K562 (cell line): Measurements from ENCODE around the gene AIG1. TPM values are rescaled to one million over a fixed set of nuclear protein-coding genes. Genes with fewer than 3 reads are reported as not detected.

ENCODE experiments used
- ATAC-seq: fragments of 200-7000 bp; cut with Tn5 transposase; 3 replicates; pipeline ENCODE4 v1.9.1; 2020; ENCODE audit warnings: moderate library complexity
- BruUV-seq: library from RNA; stranded (reverse); fragments of 400-500 nt; replicated peaks from 2 replicates; lab custom pipeline; 2021; lab: Mats Ljungman, UMichigan
- CTCF ChIA-PET: fragments of 300-600 bp; formaldehyde crosslinking; extraction: SDS; loops from one replicate; lab custom pipeline; 2021; ENCODE audit warnings: low intra/inter-chr PET ratio; lab: Yijun Ruan, JAX
- POLR2A ChIA-PET: fragments of 300-600, 350-650 bp; sonication (Branson Sonifier 250); formaldehyde crosslinking; extraction: SDS; loops from one replicate; lab custom pipeline; 2021; ENCODE audit warnings: antibody characterized with exemption, inconsistent platforms; lab: Yijun Ruan, JAX
- DNase-seq, 4 experiments: peaks; one replicate each; pipeline versions ENCODE4 v3.0.0 to v3.0.0-alpha.2; 2011 to 2018; ENCODE audit warnings: low spot score in 3 of 4, mixed read lengths in 3 of 4; ENCODE audit errors: extremely low read depth in 1 of 4
- FAIRE-seq: peaks from 2 replicates; lab custom pipeline; 2011; peaks lifted over from hg19 to GRCh38; lab: Jason Lieb, UNC
- H2AFZ ChIP-seq: 2 replicates; pipeline ENCODE4 v1.6.0; 2011; ENCODE audit warnings: low read depth, low read length, control low read depth, inconsistent platforms
- H3K27ac ChIP-seq: fragments of 200-600 bp; 3 replicates; pipeline ENCODE4 v1.8.0; 2011; ENCODE audit warnings: low read depth, mild to moderate bottlenecking, control low read depth, inconsistent platforms, low read length, moderate library complexity, mixed read lengths; ENCODE audit errors: extremely low read depth
- H3K27me3 ChIP-seq, 2 experiments: fragments of 300-600 bp in 1 of 2; 2 replicates in 1 of 2; 3 replicates in 1 of 2; pipeline versions ENCODE4 v1.6.0 to v1.8.0; 2011; ENCODE audit warnings: inconsistent platforms in 2 of 2, low read length in 2 of 2, mild to moderate bottlenecking in 1 of 2, mixed read lengths in 1 of 2, moderate library complexity in 1 of 2; ENCODE audit not compliant: control insufficient read depth in 2 of 2, insufficient read depth in 2 of 2
- H3K36me3 ChIP-seq: fragments of 300-600 bp; 3 replicates; pipeline ENCODE4 v1.8.0; 2011; ENCODE audit warnings: mild to moderate bottlenecking, low read length, inconsistent platforms; ENCODE audit not compliant: control insufficient read depth, insufficient read depth
- H3K4me1 ChIP-seq, 2 experiments: fragments of 200-600 bp in 1 of 2; replicated peaks in 1 of 2; 2 replicates in 1 of 2; 3 replicates in 1 of 2; pipeline versions ENCODE4 v1.5.1 to v1.8.0; 2011; ENCODE audit warnings: inconsistent platforms in 2 of 2, low read length in 2 of 2, mild to moderate bottlenecking in 1 of 2, mixed read lengths in 1 of 2, moderate library complexity in 1 of 2; ENCODE audit not compliant: control insufficient read depth in 2 of 2, insufficient read depth in 2 of 2
- H3K4me2 ChIP-seq: 2 replicates; pipeline ENCODE4 v1.6.1; 2011; ENCODE audit warnings: low read length, control low read depth, inconsistent platforms, mixed read lengths; ENCODE audit not compliant: insufficient read depth
- H3K4me3 ChIP-seq: fragments of 200-600 bp; sonication (generic), shearing (Covaris generic); 2 replicates; pipeline ENCODE4 v1.5.1; 2016; ENCODE audit warnings: control low read depth, inconsistent platforms
- H3K79me2 ChIP-seq: fragments of 200-600 bp; 3 replicates; pipeline ENCODE4 v1.8.0; 2011; ENCODE audit warnings: low read length, inconsistent platforms; ENCODE audit not compliant: control insufficient read depth, insufficient read depth
- H3K9ac ChIP-seq, 2 experiments: 2 replicates each; pipeline versions ENCODE4 v1.6.0 to v1.6.1; 2011; ENCODE audit warnings: low read depth in 2 of 2, low read length in 2 of 2, control low read depth in 1 of 2, inconsistent platforms in 1 of 2, mild to moderate bottlenecking in 1 of 2, mixed read lengths in 1 of 2; ENCODE audit not compliant: insufficient read depth in 1 of 2
- H3K9me1 ChIP-seq: one replicate; pipeline ENCODE4 v1.6.0; 2011; ENCODE audit warnings: inconsistent platforms, mild to moderate bottlenecking, low read length, moderate library complexity; ENCODE audit not compliant: control insufficient read depth, insufficient read depth
- H3K9me3 ChIP-seq: replicated peaks from 2 replicates; pipeline ENCODE4 v1.5.1; 2011; ENCODE audit warnings: low read depth, low read length, inconsistent platforms; ENCODE audit not compliant: control insufficient read depth, insufficient read depth
- H4K20me1 ChIP-seq: replicated peaks from 2 replicates; pipeline ENCODE4 v1.6.1; 2011; ENCODE audit warnings: low read length, inconsistent platforms, mixed read lengths; ENCODE audit not compliant: control insufficient read depth, insufficient read depth
- E2F1 ChIP-seq: sonication (generic); formaldehyde crosslinking; IDR thresholded peaks from 2 replicates; pipeline ENCODE4 v1.8.1; 2023; ENCODE audit warnings: mild to moderate bottlenecking, missing genetic modification reagents, moderate library complexity
- HOMEZ ChIP-seq: fragments of 250-450 bp; sonication (Bioruptor Pico); IDR thresholded peaks from 2 replicates; pipeline ENCODE4 v1.4.0; 2020; ENCODE audit warnings: mild to moderate bottlenecking, moderate library complexity
- PBX2 ChIP-seq, 2 experiments: IDR thresholded peaks in 1 of 2; conservative IDR thresholded peaks in 1 of 2; 2 replicates each; pipeline ENCODE4 v1.6.1; 2016; ENCODE audit warnings: low read depth in 2 of 2, mild to moderate bottlenecking in 1 of 2, missing compliant biosample characterization in 1 of 2, missing genetic modification characterization in 1 of 2, moderate library complexity in 1 of 2
- POLR3G ChIP-seq: IDR thresholded peaks from 2 replicates; pipeline ENCODE4 v1.6.1; 2011; ENCODE audit not compliant: insufficient read length, insufficient replicate concordance; ENCODE audit errors: extremely low read depth
- PTTG1 ChIP-seq: fragments of 450-650 bp; IDR thresholded peaks from 2 replicates; pipeline ENCODE4 v1.6.1; 2016; ENCODE audit warnings: low read depth, mild to moderate bottlenecking, missing genetic modification characterization, missing compliant biosample characterization
- RBM14 ChIP-seq: fragments of 200-400 bp; formaldehyde crosslinking; IDR thresholded peaks from 2 replicates; pipeline ENCODE4 v1.6.1; 2018; ENCODE audit warnings: low read depth, mild to moderate bottlenecking, low read length, moderate library complexity, borderline replicate concordance; ENCODE audit not compliant: insufficient read depth
- RBM17 ChIP-seq: fragments of 200-400 bp; formaldehyde crosslinking; IDR thresholded peaks from 2 replicates; pipeline ENCODE4 v1.6.1; 2017; ENCODE audit warnings: low read depth, mild to moderate bottlenecking, low read length, borderline replicate concordance
- SRSF7 ChIP-seq: fragments of 200-400 bp; formaldehyde crosslinking; optimal IDR thresholded peaks from 2 replicates; pipeline ENCODE3; 2017; ENCODE audit warnings: mild to moderate bottlenecking, low read depth, low read length
- TAL1 ChIP-seq: fragments of 450-650 bp; IDR thresholded peaks from 2 replicates; pipeline ENCODE4 v1.6.1; 2016; ENCODE audit warnings: mild to moderate bottlenecking
- TARDBP ChIP-seq: fragments of 450-650 bp; IDR thresholded peaks from 2 replicates; pipeline ENCODE4 v1.6.1; 2016
- TCF3 ChIP-seq: sonication (generic); formaldehyde crosslinking; IDR thresholded peaks from 2 replicates; pipeline ENCODE4 v1.4.0; 2020; ENCODE audit warnings: mild to moderate bottlenecking, missing genetic modification reagents
- TEAD4 ChIP-seq, 2 experiments: sonication (generic) in 1 of 2; formaldehyde crosslinking in 1 of 2; IDR thresholded peaks; 2 replicates each; pipeline versions ENCODE4 v1.6.1 to v1.8.0; 2012 to 2022; ENCODE audit warnings: borderline replicate concordance in 1 of 2, inconsistent platforms in 1 of 2, low read length in 1 of 2, mild to moderate bottlenecking in 1 of 2, missing genetic modification reagents in 1 of 2
- ZNF436 ChIP-seq: fragments of 250-450, 450-650 bp; sonication (Bioruptor Pico); formaldehyde crosslinking; IDR thresholded peaks from 2 replicates; pipeline ENCODE4 v1.7.0; 2020; ENCODE audit warnings: mild to moderate bottlenecking
- ZNF512 ChIP-seq: IDR thresholded peaks from 2 replicates; pipeline ENCODE4 v1.6.1; 2016; ENCODE audit warnings: missing genetic modification characterization, missing compliant biosample characterization
- WGBS: fragments of 100-300 bp; shearing (Covaris generic); methylation state at CpG from one replicate; pipeline ENCODE4 v1.1.6; 2016; ENCODE audit warnings: low coverage, mixed read lengths; ENCODE audit not compliant: insufficient coverage; ENCODE audit errors: missing lambda C conversion rate; 5-methylcytosine and 5-hydroxymethylcytosine counted together
- in situ Hi-C: fragments of 300-500 bp; cut with MboI; formaldehyde crosslinking; loops from 4 replicates; pipeline ENCODE4 v1.15.0; 2018; ENCODE audit warnings: inconsistent platforms, mixed read lengths
- intact Hi-C: fragments of 100-400 bp; cut with micrococcal nuclease; formaldehyde crosslinking; loops from 2 replicates; pipeline ENCODE4 v1.14.2; 2022
- polyA plus RNA-seq, 8 experiments: library from polyadenylated mRNA; depleted of rRNA in 4 of 8; stranded (reverse) in 5 of 8; unstranded in 3 of 8; fragments of >200 nt; fragmentation: Nextera tagmentation in 2 of 8; fragmentation: Illumina TruSeq in 1 of 8; extraction: Ambion mirVana in 2 of 8; extraction: Trizol in 1 of 8; gene quantifications; 2 replicates each; pipeline versions ENCODE4 v1.2.1 to v1.2.3, GENCODE V29; 2011 to 2014; ENCODE audit warnings: inconsistent platforms in 1 of 8, missing spikeins in 1 of 8
- total RNA-seq, 7 experiments: library from RNA; depleted of rRNA in 6 of 7; stranded (reverse); fragments of >200 nt in 6 of 7; fragmentation: Illumina TruSeq in 2 of 7; extraction: Trizol in 2 of 7; gene quantifications; 2 replicates each; pipeline versions ENCODE4 v1.2.1 to v1.2.3, GENCODE V29; 2011 to 2021; ENCODE audit warnings: low replicate concordance in 1 of 7

AIG1 gene
- total and polyA plus RNA-seq, 9 of the 15 experiments (the other 6 are each of a cell fraction or from before 2014, with no cell fraction given) = 74.8 to 333 (median 127) TPM

- 48% methylated on average over 2 of the region's 2 CpGs for WGBS
- peak; percentile 48 for FAIRE-seq
Measured at GRCh38 chr6:143123941-143124340, 63.3 kb downstream of the AIG1 start.

More at GRCh38 chr6:143123941-143124340, 63.3 kb downstream of the AIG1 start:
- Histone ChIP-seq H3K4me1 (peaks cover 0 to 3% of the 10 kb centered on the region in 2 experiments; a peak in 1 of 5 replicates), H2AFZ (no peak overlapping the region), H3K79me2 (no peaks in the 10 kb centered on the region), H3K9ac (peak overlapping the region in 1 of 2 experiments; percentile 28; a peak in 1 of 4 replicates), H3K4me2 (no peak overlapping the region), H3K36me3 (peaks cover 4% of the 10 kb centered on the region; the same call in 2 of the 3 replicates), H3K27ac (no peak overlapping the region), H3K27me3 (no peaks in the 10 kb centered on the region)
- ATAC-seq = no peak; the same call in 2 of the 3 replicates
- BruUV-seq = no TSS peak
- intact Hi-C loops = no loop called here
- peak in 1 of 4 experiments; percentile 5 for DNase-seq
- in situ Hi-C loops = no loop called here
- POLR2A ChIA-PET = no interaction called here
- CTCF ChIA-PET = no interaction called here
- TF ChIP-seq TEAD4 (IDR thresholded peaks at IDR 0.05; ENCODE audit: low read length) (peak; percentile 22; the same call in 1 of the 2 replicates), TEAD4 (CRISPR knock-in tag; IDR thresholded peaks at IDR 0.05; ENCODE audit: borderline replicate concordance) (no peak), PBX2 (CRISPR knock-in tag; IDR thresholded peaks at IDR 0.05; ENCODE audit: low read depth) (no peak), PBX2 (tag; conservative IDR thresholded peaks at IDR 0.05; ENCODE audit: low read depth) (peak; percentile 33; the same call in 1 of the 2 replicates), TARDBP (no peak), TAL1 (no peak), POLR3G (no peak), SRSF7 (no peak), ZNF436 (CRISPR knock-in tag) (no peak), PTTG1 (no peak), RBM17 (no peak), ZNF512 (tag) (no peak), HOMEZ (no peak), E2F1 (CRISPR knock-in tag) (no peak), TCF3 (CRISPR knock-in tag) (peak; percentile 14; the same call in 1 of the 2 replicates), RBM14 (no peak)
- TF ChIP-seq, all 486 proteins: peak for 3
- no peaks in the 10 kb centered on the region for H4K20me1 ChIP-seq
- H3K9me3 ChIP-seq = 0 out of 2 replicates have a peak, but pooled peaks cover 4% of the 10 kb centered on the region
- no peaks in the 10 kb centered on the region for H3K9me1 ChIP-seq
- H3K4me3 ChIP-seq = no peak overlapping the region
